ENCODE results near the gene KCNE5. TPM values are rescaled to one million over a fixed set of nuclear protein-coding genes. Genes with fewer than 3 reads are reported as not detected.
A peak's percentile ranks its signal among the peaks of the same experiment; 100 is the strongest.

KCNE5 gene
- total RNA-seq, 1 experiment from 2014 or later: 3.7 TPM

- peaks cover 8% of the 10 kb centered on the region in 2 experiments for H3K4me1 Mint-ChIP-seq
- no peaks in the 10 kb centered on the region for H4K20me1 ChIP-seq (ENCODE audit: control insufficient read depth, insufficient read depth, insufficient read length)
- peak overlapping the region; percentile 50 to 58 for H3K4me3 Mint-ChIP-seq
These were observed 975 bp downstream of the KCNE5 start for GRCh38 chrX:109623997-109624396.

More at GRCh38 chrX:109623997-109624396, 975 bp downstream of the KCNE5 start:
- DNase-seq: no peak
- no peak overlapping the region for H2AFZ ChIP-seq (ENCODE audit: low read length)
- H3K9ac ChIP-seq (ENCODE audit: extremely low read depth, insufficient read length, low read length): no peak overlapping the region
- H3K4me1 ChIP-seq (ENCODE audit: insufficient read depth, low read length): no peaks in the 10 kb centered on the region
- peaks cover 4 to 7% (median 5%) of the 10 kb centered on the region in 3 experiments; a peak in 6 of 7 replicates for H3K36me3 Mint-ChIP-seq (ENCODE audit: insufficient read depth in 1 of 3, low read depth in 3 of 3)
- H2BK20ac ChIP-seq (ENCODE audit: low read depth, low read length, poor library complexity, severe bottlenecking): no peak overlapping the region
- no peak overlapping the region for H3T11ph ChIP-seq (ENCODE audit: low read length)
- no peak overlapping the region for H4K8ac ChIP-seq (replicated peaks; ENCODE audit: insufficient read length, low read depth, low read length)
- no peak overlapping the region for H3K4ac ChIP-seq (ENCODE audit: low read depth, low read length)
- no peak overlapping the region for H4K91ac ChIP-seq (ENCODE audit: insufficient read length, low read depth, low read length)
- no peak overlapping the region for H2BK120ac ChIP-seq (ENCODE audit: low read depth, low read length, poor library complexity, severe bottlenecking)
- no peak overlapping the region for H2BK5ac ChIP-seq (ENCODE audit: insufficient read length, low read length)
- H3K18ac ChIP-seq (ENCODE audit: insufficient read length, low read depth, low read length): no peak overlapping the region
- peak overlapping the region; percentile 41 for H3K4me2 ChIP-seq (ENCODE audit: insufficient read depth, insufficient read length, low read length)
- peaks cover 5 to 10% of the 10 kb centered on the region in 2 experiments; a peak in 4 of 5 replicates for H3K9me3 Mint-ChIP-seq
- H2BK15ac ChIP-seq (ENCODE audit: low read depth, low read length): no peak overlapping the region
- no peak overlapping the region for H3K23ac ChIP-seq (ENCODE audit: insufficient read length, low read depth, low read length)
- no peak overlapping the region for H3K56ac ChIP-seq (ENCODE audit: insufficient read length, low read depth, low read length)
- TF ChIP-seq, protein P1, sequence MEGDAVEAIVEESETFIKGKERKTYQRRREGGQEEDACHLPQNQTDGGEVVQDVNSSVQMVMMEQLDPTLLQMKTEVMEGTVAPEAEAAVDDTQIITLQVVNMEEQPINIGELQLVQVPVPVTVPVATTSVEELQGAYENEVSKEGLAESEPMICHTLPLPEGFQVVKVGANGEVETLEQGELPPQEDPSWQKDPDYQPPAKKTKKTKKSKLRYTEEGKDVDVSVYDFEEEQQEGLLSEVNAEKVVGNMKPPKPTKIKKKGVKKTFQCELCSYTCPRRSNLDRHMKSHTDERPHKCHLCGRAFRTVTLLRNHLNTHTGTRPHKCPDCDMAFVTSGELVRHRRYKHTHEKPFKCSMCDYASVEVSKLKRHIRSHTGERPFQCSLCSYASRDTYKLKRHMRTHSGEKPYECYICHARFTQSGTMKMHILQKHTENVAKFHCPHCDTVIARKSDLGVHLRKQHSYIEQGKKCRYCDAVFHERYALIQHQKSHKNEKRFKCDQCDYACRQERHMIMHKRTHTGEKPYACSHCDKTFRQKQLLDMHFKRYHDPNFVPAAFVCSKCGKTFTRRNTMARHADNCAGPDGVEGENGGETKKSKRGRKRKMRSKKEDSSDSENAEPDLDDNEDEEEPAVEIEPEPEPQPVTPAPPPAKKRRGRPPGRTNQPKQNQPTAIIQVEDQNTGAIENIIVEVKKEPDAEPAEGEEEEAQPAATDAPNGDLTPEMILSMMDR (conservative IDR thresholded peaks at IDR 0.05): no peak
- no peaks in the 10 kb centered on the region for H3K79me1 ChIP-seq (ENCODE audit: insufficient read depth, low read depth, low read length, poor library complexity, severe bottlenecking)
- H3K79me2 ChIP-seq (ENCODE audit: insufficient read depth, low read length): no peaks in the 10 kb centered on the region
- H3K27me3 Mint-ChIP-seq (ENCODE audit: low read depth): peaks cover 33% of the 10 kb centered on the region
- no peak overlapping the region for H4K5ac ChIP-seq (ENCODE audit: insufficient read length, low read depth, low read length)
- H2AK5ac ChIP-seq (ENCODE audit: insufficient read length, low read length): no peak overlapping the region
- no CpG with 5 or more reads among the region's 8 CpGs for WGBS (ENCODE audit: extremely low coverage, insufficient read length, low lambda C conversion rate)
- no peak overlapping the region; the same call in 1 of the 2 replicates for H3K14ac ChIP-seq (ENCODE audit: insufficient read depth, low read length)
- H3K23me2 ChIP-seq (ENCODE audit: insufficient read length, low read depth, low read length, poor library complexity, severe bottlenecking): peaks cover 3% of the 10 kb centered on the region
- no peak overlapping the region for H3K27ac ChIP-seq (ENCODE audit: insufficient read length, low read depth, low read length)
- H3K27ac Mint-ChIP-seq: no peak overlapping the region
- no peaks in the 10 kb centered on the region for H3K9me3 ChIP-seq (ENCODE audit: control insufficient read depth, low read depth, low read length)
- no peaks in the 10 kb centered on the region; the same call in 1 of the 2 replicates for H3K27me3 ChIP-seq (ENCODE audit: insufficient read depth, low read length)
- H2BK12ac ChIP-seq (ENCODE audit: insufficient read length, low read depth, low read length): no peak overlapping the region

Measured in H9 (cell line).